ENCODE measurements around the gene PDE10A.
"Not testable (repeated sequence)": the region's sequence is repeated elsewhere in the genome, so short reads cannot be mapped to it uniquely, and the experiment has no call there.

Gene PDE10A

GRCh38 chr6:165636402-165637048 lies 26.5 kb downstream of the PDE10A start:
- Histone ChIP-seq H3K9me3 (ENCODE audit: control insufficient read depth, low read length) (no peaks in the 10 kb centered on the region), H3K4me3 (ENCODE audit: low read length) (no peak overlapping the region), H3K27me3 (replicated peaks; ENCODE audit: control insufficient read depth, insufficient read depth, low read length) (peaks cover 10% of the 10 kb centered on the region), H3K4me1 (ENCODE audit: control insufficient read depth, insufficient read depth, low read length) (no peaks in the 10 kb centered on the region), H3K36me3 (ENCODE audit: control insufficient read depth, insufficient read depth, low read length, severe bottlenecking) (no peaks in the 10 kb centered on the region), H3K9ac (ENCODE audit: low read length) (no peak overlapping the region)
- no peak for DNase-seq (ENCODE audit: low read depth)

GRCh38 chr6:165635965-165636364 lies 27.1 kb downstream of the PDE10A start:
- Histone ChIP-seq H3K27me3 (replicated peaks; ENCODE audit: control insufficient read depth, insufficient read depth, low read length) (peaks cover 10% of the 10 kb centered on the region), H3K4me1 (ENCODE audit: control insufficient read depth, insufficient read depth, low read length) (no peaks in the 10 kb centered on the region), H3K9me3 (ENCODE audit: control insufficient read depth, low read length) (no peaks in the 10 kb centered on the region), H3K4me3 (ENCODE audit: low read length) (no peak overlapping the region), H3K36me3 (ENCODE audit: control insufficient read depth, insufficient read depth, low read length, severe bottlenecking) (no peaks in the 10 kb centered on the region), H3K9ac (ENCODE audit: low read length) (no peak overlapping the region)
- no peak for DNase-seq (ENCODE audit: low read depth)

GRCh38 chr6:165634101-165634880 lies 28.8 kb downstream of the PDE10A start:
- no peak for DNase-seq (ENCODE audit: low read depth)
- H3K4me3 ChIP-seq (ENCODE audit: low read length): no peak overlapping the region
- no peaks in the 10 kb centered on the region for H3K36me3 ChIP-seq (ENCODE audit: control insufficient read depth, insufficient read depth, low read length, severe bottlenecking)
- no peaks in the 10 kb centered on the region for H3K9me3 ChIP-seq (ENCODE audit: control insufficient read depth, low read length)
- peaks cover 10% of the 10 kb centered on the region for H3K27me3 ChIP-seq (replicated peaks; ENCODE audit: control insufficient read depth, insufficient read depth, low read length)
- no peak overlapping the region for H3K9ac ChIP-seq (ENCODE audit: low read length)
- no peaks in the 10 kb centered on the region for H3K4me1 ChIP-seq (ENCODE audit: control insufficient read depth, insufficient read depth, low read length)

- no peaks in the 10 kb centered on the region for H3K36me3 ChIP-seq (ENCODE audit: control insufficient read depth, insufficient read depth, low read length, severe bottlenecking)
These were observed 30.8 kb downstream of the PDE10A start for GRCh38 chr6:165632194-165632593.

GRCh38 chr6:165630544-165630953 lies 32.5 kb downstream of the PDE10A start:
- H3K4me3 ChIP-seq (ENCODE audit: low read length): no peak overlapping the region
- no peaks in the 10 kb centered on the region for H3K9me3 ChIP-seq (ENCODE audit: control insufficient read depth, low read length)
- H3K4me1 ChIP-seq (ENCODE audit: control insufficient read depth, insufficient read depth, low read length): no peaks in the 10 kb centered on the region
- H3K9ac ChIP-seq (ENCODE audit: low read length): no peak overlapping the region
- H3K36me3 ChIP-seq (ENCODE audit: control insufficient read depth, insufficient read depth, low read length, severe bottlenecking): no peaks in the 10 kb centered on the region
- H3K27me3 ChIP-seq (replicated peaks; ENCODE audit: control insufficient read depth, insufficient read depth, low read length): peaks cover 3% of the 10 kb centered on the region
- no peak for DNase-seq (ENCODE audit: low read depth)

More at GRCh38 chr6:165632194-165632593, 30.8 kb downstream of the PDE10A start:
- H3K4me1 ChIP-seq (ENCODE audit: control insufficient read depth, insufficient read depth, low read length): no peaks in the 10 kb centered on the region
- no peaks in the 10 kb centered on the region for H3K9me3 ChIP-seq (ENCODE audit: control insufficient read depth, low read length)
- DNase-seq (ENCODE audit: low read depth): no peak
- H3K27me3 ChIP-seq (replicated peaks; ENCODE audit: control insufficient read depth, insufficient read depth, low read length): peaks cover 3% of the 10 kb centered on the region
- no peak overlapping the region for H3K4me3 ChIP-seq (ENCODE audit: low read length)
- H3K9ac ChIP-seq (ENCODE audit: low read length): no peak overlapping the region

- Histone ChIP-seq H3K36me3 (ENCODE audit: control insufficient read depth, insufficient read depth, low read length, severe bottlenecking) (no peaks in the 10 kb centered on the region), H3K27me3 (replicated peaks; ENCODE audit: control insufficient read depth, insufficient read depth, low read length) (peaks cover 3% of the 10 kb centered on the region), H3K4me3 (ENCODE audit: low read length) (no peak overlapping the region), H3K4me1 (ENCODE audit: control insufficient read depth, insufficient read depth, low read length) (no peaks in the 10 kb centered on the region), H3K9me3 (ENCODE audit: control insufficient read depth, low read length) (no peaks in the 10 kb centered on the region), H3K9ac (ENCODE audit: low read length) (no peak overlapping the region)
- no peak for DNase-seq (ENCODE audit: low read depth)
These were observed 34.1 kb downstream of the PDE10A start for GRCh38 chr6:165628955-165629354.

GRCh38 chr6:165627366-165627765 lies 35.7 kb downstream of the PDE10A start:
- H3K4me1 ChIP-seq (ENCODE audit: control insufficient read depth, insufficient read depth, low read length): no peaks in the 10 kb centered on the region
- H3K36me3 ChIP-seq (ENCODE audit: control insufficient read depth, insufficient read depth, low read length, severe bottlenecking): no peaks in the 10 kb centered on the region
- H3K4me3 ChIP-seq (ENCODE audit: low read length): no peak overlapping the region
- H3K27me3 ChIP-seq (replicated peaks; ENCODE audit: control insufficient read depth, insufficient read depth, low read length): peaks cover 3% of the 10 kb centered on the region
- H3K9ac ChIP-seq (ENCODE audit: low read length): no peak overlapping the region
- DNase-seq (ENCODE audit: low read depth): no peak
- no peaks in the 10 kb centered on the region for H3K9me3 ChIP-seq (ENCODE audit: control insufficient read depth, low read length)

GRCh38 chr6:165626711-165627110 lies 36.3 kb downstream of the PDE10A start:
- Histone ChIP-seq H3K36me3 (ENCODE audit: control insufficient read depth, insufficient read depth, low read length, severe bottlenecking) (no peaks in the 10 kb centered on the region), H3K4me1 (ENCODE audit: control insufficient read depth, insufficient read depth, low read length) (no peaks in the 10 kb centered on the region), H3K27me3 (replicated peaks; ENCODE audit: control insufficient read depth, insufficient read depth, low read length) (no peaks in the 10 kb centered on the region), H3K4me3 (ENCODE audit: low read length) (no peak overlapping the region), H3K9me3 (ENCODE audit: control insufficient read depth, low read length) (no peaks in the 10 kb centered on the region), H3K9ac (ENCODE audit: low read length) (no peak overlapping the region)
- DNase-seq (ENCODE audit: low read depth): no peak

- Histone ChIP-seq H3K36me3 (ENCODE audit: control insufficient read depth, insufficient read depth, low read length, severe bottlenecking) (no peaks in the 10 kb centered on the region), H3K27me3 (replicated peaks; ENCODE audit: control insufficient read depth, insufficient read depth, low read length) (no peaks in the 10 kb centered on the region), H3K9me3 (ENCODE audit: control insufficient read depth, low read length) (no peaks in the 10 kb centered on the region), H3K4me3 (ENCODE audit: low read length) (no peak overlapping the region), H3K4me1 (ENCODE audit: control insufficient read depth, insufficient read depth, low read length) (no peaks in the 10 kb centered on the region), H3K9ac (ENCODE audit: low read length) (no peak overlapping the region)
- DNase-seq (ENCODE audit: low read depth): no peak
These were observed 38.0 kb downstream of the PDE10A start for GRCh38 chr6:165624871-165625639.

- no peak overlapping the region for H3K4me3 ChIP-seq (ENCODE audit: low read length)
- H3K27me3 ChIP-seq (replicated peaks; ENCODE audit: control insufficient read depth, insufficient read depth, low read length): no peaks in the 10 kb centered on the region
- H3K9ac ChIP-seq (ENCODE audit: low read length): no peak overlapping the region
- no peaks in the 10 kb centered on the region for H3K36me3 ChIP-seq (ENCODE audit: control insufficient read depth, insufficient read depth, low read length, severe bottlenecking)
- no peak for DNase-seq (ENCODE audit: low read depth)
- no peaks in the 10 kb centered on the region for H3K4me1 ChIP-seq (ENCODE audit: control insufficient read depth, insufficient read depth, low read length)
- H3K9me3 ChIP-seq (ENCODE audit: control insufficient read depth, low read length): no peaks in the 10 kb centered on the region
These were observed 41.1 kb downstream of the PDE10A start for GRCh38 chr6:165621940-165622339.

- H3K27me3 ChIP-seq (replicated peaks; ENCODE audit: control insufficient read depth, insufficient read depth, low read length); DNase-seq (ENCODE audit: low read depth); H3K9ac ChIP-seq (ENCODE audit: low read length): not testable (repeated sequence)
These were observed 44.1 kb downstream of the PDE10A start for GRCh38 chr6:165618891-165619290.

More at GRCh38 chr6:165618891-165619290, 44.1 kb downstream of the PDE10A start:
- H3K36me3 ChIP-seq (ENCODE audit: control insufficient read depth, insufficient read depth, low read length, severe bottlenecking); H3K4me3 ChIP-seq (ENCODE audit: low read length); H3K4me1 ChIP-seq (ENCODE audit: control insufficient read depth, insufficient read depth, low read length); H3K9me3 ChIP-seq (ENCODE audit: control insufficient read depth, low read length): not testable (repeated sequence)

Data from adipocyte (in vitro differentiated cells).